Right lobe of liver (tissue), 4 donors: Measurements from ENCODE around the gene BSND.

Experiments used
- CTCF ChIP-seq, 4 donors: fragments of 200-600 bp in 3 of 4; fragments of 450-650 bp in 1 of 4; IDR thresholded peaks; one replicate each; pipeline versions ENCODE4 v1.5.1 to v1.8.0; 2016 to 2022; ENCODE audit warnings: antibody characterized with exemption in 4 of 4, mild to moderate bottlenecking in 2 of 4
- POLR2A ChIP-seq: fragments of 450-650 bp; IDR thresholded peaks from one replicate; pipeline ENCODE4 v1.6.1; 2017; ENCODE audit warnings: antibody characterized with exemption, mild to moderate bottlenecking
- donor health status: DM: no; HTN: no; CAD: no.
- donor health status: DM: no; HTN: no; CAD: no.
- donor health status: DM: no; HTN: yes; CAD: no.

GRCh38 chr1:55037733-55038551 lies 39.2 kb downstream of the BSND start:
- TF ChIP-seq CTCF (IDR thresholded peaks at IDR 0.05) (no peak), POLR2A (no peak)
